ENCODE measurements around the gene SYNM. TPM values are rescaled to one million over a fixed set of nuclear protein-coding genes. Genes with fewer than 3 reads are reported as not detected.

Gene SYNM
- total RNA-seq, 1 experiment from 2014 or later = 3.3 TPM

- RAD21 ChIA-PET (ENCODE audit: low non-redundant PET in 1 of 2, low total read pairs in 2 of 2, uncharacterized antibody in 2 of 2, unreplicated experiment in 2 of 2) = no interaction called here
- Histone ChIP-seq H3K36me3 (ENCODE audit: control insufficient read depth in 1 of 2, insufficient read depth in 2 of 2, low read length in 2 of 2) (no peaks in the 10 kb centered on the region), H3K4me1 (ENCODE audit: control insufficient read depth in 1 of 2, insufficient read depth in 2 of 2, low read length in 2 of 2) (peaks cover 31 to 39% of the 10 kb centered on the region in 2 experiments), H3K4me3 (replicated peaks in 1 of 2; ENCODE audit: low read depth in 1 of 2, low read length in 2 of 2) (no peak overlapping the region), H3K4me2 (ENCODE audit: low read length) (no peak overlapping the region), H4K20me1 (ENCODE audit: insufficient read depth) (no peaks in the 10 kb centered on the region), H3K27me3 (ENCODE audit: insufficient read depth, low read length) (no peaks in the 10 kb centered on the region), H3K9me2 (ENCODE audit: insufficient read depth) (no peaks in the 10 kb centered on the region), H3K27ac (ENCODE audit: low read depth, low read length) (no peak overlapping the region), H2AFZ (ENCODE audit: low read depth, low read length, poor library complexity, severe bottlenecking) (no peak overlapping the region), H3K9me3 (ENCODE audit: control insufficient read depth in 1 of 2, insufficient read depth in 1 of 2, low read depth in 1 of 2, low read length in 2 of 2) (no peaks in the 10 kb centered on the region), H3K79me2 (ENCODE audit: insufficient read depth, low read length) (no peaks in the 10 kb centered on the region), H3K9ac (ENCODE audit: low read length) (no peak overlapping the region)
- DNase-seq (ENCODE audit: low read depth, low spot score) (no peak), ATAC-seq (no peak)
- TF ChIP-seq CTCF (IDR thresholded peaks at IDR 0.05 in 2 of 3, conservative IDR thresholded peaks at IDR 0.05 in 1 of 3; ENCODE audit: borderline replicate concordance in 1 of 3, insufficient read depth in 1 of 3, low read depth in 2 of 3, low read length in 2 of 3) = no peak
- no peak for TF ChIP-seq SRF (IDR thresholded peaks at IDR 0.05; ENCODE audit: low read depth)
- no peak for TF ChIP-seq FOSL1 (IDR thresholded peaks at IDR 0.05; ENCODE audit: low read depth)
- TF ChIP-seq EGR1 (IDR thresholded peaks at IDR 0.05; ENCODE audit: low read depth) = no peak
- TF ChIP-seq ZNF274 (IDR thresholded peaks at IDR 0.05; ENCODE audit: low read depth, low read length) = no peak
- no peak for TF ChIP-seq MAX (IDR thresholded peaks at IDR 0.05)
- TF ChIP-seq POLR2AphosphoS5 (IDR thresholded peaks at IDR 0.05; ENCODE audit: low read depth, low read length) = no peak
- no peak for TF ChIP-seq CEBPB (IDR thresholded peaks at IDR 0.05; ENCODE audit: low read depth)
- no peak for TF ChIP-seq SIN3A (IDR thresholded peaks at IDR 0.05; ENCODE audit: low read depth)
- TF ChIP-seq JUND (IDR thresholded peaks at IDR 0.05) = no peak
- TF ChIP-seq ZFX (IDR thresholded peaks at IDR 0.05) = no peak
- no peak for TF ChIP-seq YY1 (IDR thresholded peaks at IDR 0.05; ENCODE audit: extremely low read depth, insufficient replicate concordance, low read depth, low read length)
- TF ChIP-seq SP1 (IDR thresholded peaks at IDR 0.05; ENCODE audit: low read depth) = no peak
- no peak for TF ChIP-seq EZH2 (IDR thresholded peaks at IDR 0.05)
- TF ChIP-seq EZH2phosphoT487 (IDR thresholded peaks at IDR 0.05; ENCODE audit: borderline replicate concordance) = no peak
- no peak for TF ChIP-seq TCF7L2 (IDR thresholded peaks at IDR 0.05; ENCODE audit: borderline replicate concordance, extremely low read depth, insufficient read depth, insufficient read length)
- no peak for TF ChIP-seq CBX3 (IDR thresholded peaks at IDR 0.05; ENCODE audit: low read depth)
- intact Hi-C loops (cut with micrococcal nuclease) = no loop called here
- POLR2A ChIA-PET = no interaction called here
- CTCF ChIA-PET = no interaction called here
- no TSS peak for BruUV-seq (replicated peaks)
These were observed 21.3 kb downstream of the SYNM start for GRCh38 chr15:99126131-99126588.

Data from HCT116 (cell line).